Kidney (tissue), 2 donors: ENCODE results near the gene FCGBP. TPM values are rescaled to one million over a fixed set of nuclear protein-coding genes. Genes with fewer than 3 reads are reported as not detected.

Experiments used
- polyA plus RNA-seq: library from polyadenylated mRNA; stranded (reverse); fragments of 350-450 nt; fragmentation: Illumina TruSeq; extraction: RNeasy Lipid Tissue Mini Kit (QIAGEN cat#74804); gene quantifications from one replicate; pipeline ENCODE4 v1.2.3, GENCODE V29; 2014; ENCODE audit warnings: low read depth, low replicate concordance; ENCODE audit not compliant: insufficient read depth
- total RNA-seq: library from RNA; stranded (reverse); fragmentation: NEBNext Ultra II Directional; extraction: Animal tissue kit (Norgen Biotek cat#: 25700); gene quantifications from one replicate; pipeline ENCODE4 v1.2.1, GENCODE V29; 2021
- donor health status: DM: yes; HTN: yes; CAD: no.

Gene FCGBP
- total and polyA plus RNA-seq, 2 donors from 2014 or later, result 7.6 to 51.7 TPM

Other genes with a start within 250 kb of the FCGBP start
- not detected for gene LGALS14, start 230.2 kb downstream of the FCGBP start, total RNA-seq
- not detected for gene LGALS14, start 230.2 kb downstream of the FCGBP start, polyA plus RNA-seq
- not detected for gene CLC, start 196.6 kb downstream of the FCGBP start, total RNA-seq
- not detected for gene CLC, start 196.6 kb downstream of the FCGBP start, polyA plus RNA-seq
- gene LEUTX, start 155.8 kb downstream of the FCGBP start, total RNA-seq, result not detected
- gene LEUTX, start 155.8 kb downstream of the FCGBP start, polyA plus RNA-seq, result not detected
- gene DYRK1B, start 100.5 kb downstream of the FCGBP start, total RNA-seq, result 28.9 TPM
- gene DYRK1B, start 100.5 kb downstream of the FCGBP start, polyA plus RNA-seq, result 18.9 TPM
- 165 TPM for gene FBL, start 88.3 kb downstream of the FCGBP start, total RNA-seq
- 155 TPM for gene FBL, start 88.3 kb downstream of the FCGBP start, polyA plus RNA-seq
- 84.7 TPM for gene PSMC4, start 36.5 kb upstream of the FCGBP start, total RNA-seq
- gene PSMC4, start 36.5 kb upstream of the FCGBP start, polyA plus RNA-seq, result 113 TPM
- gene ZNF546, start 62.4 kb upstream of the FCGBP start, total RNA-seq, result 7.3 TPM
- 3.4 TPM for gene ZNF546, start 62.4 kb upstream of the FCGBP start, polyA plus RNA-seq
- 33.2 TPM for gene ZNF780B, start 121.6 kb upstream of the FCGBP start, total RNA-seq
- gene ZNF780B, start 121.6 kb upstream of the FCGBP start, polyA plus RNA-seq, result 4.6 TPM
- gene ZNF780A, start 156.3 kb upstream of the FCGBP start, total RNA-seq, result 26.2 TPM
- 11.8 TPM for gene ZNF780A, start 156.3 kb upstream of the FCGBP start, polyA plus RNA-seq